Stimulated activated CD8-positive, alpha-beta memory T cell treated with anti-CD3 and anti-CD28 coated beads, Interleukin-7, amount 100 ng/mL, for 4 hours (primary cell): Measurements from ENCODE around the gene MT1X.

Source experiments
- DNase-seq, 2 donors: peaks; one replicate each; pipeline ENCODE4 v3.0.0-alpha.2; 2020; ENCODE audit warnings: low read depth in 2 of 2

Gene MT1X

GRCh38 chr16:56679078-56679730 is 3.1 kb upstream of the MT1X start:
- no peak for DNase-seq

- no peak for DNase-seq
Observed at GRCh38 chr16:56679818-56680217, 2.5 kb upstream of the MT1X start.

- DNase-seq: no peak
Observed at GRCh38 chr16:56682703-56683397, 580 bp downstream of the MT1X start.

GRCh38 chr16:56683424-56684172 is 1.3 kb downstream of the MT1X start:
- no peak for DNase-seq

GRCh38 chr16:56684256-56684925 is 2.1 kb downstream of the MT1X start:
- no peak for DNase-seq

- DNase-seq: no peak
Observed at GRCh38 chr16:56684926-56685590, 2.8 kb downstream of the MT1X start.

- DNase-seq: no peak
Observed at GRCh38 chr16:56686758-56687157, 4.5 kb downstream of the MT1X start.

GRCh38 chr16:56688762-56689161 is 6.5 kb downstream of the MT1X start:
- no peak for DNase-seq

- no peak for DNase-seq
Observed at GRCh38 chr16:56689171-56689570, 6.9 kb downstream of the MT1X start.

GRCh38 chr16:56690420-56691122 is 8.3 kb downstream of the MT1X start:
- DNase-seq: no peak

- no peak for DNase-seq
Observed at GRCh38 chr16:56691885-56692284, 9.6 kb downstream of the MT1X start.

GRCh38 chr16:56695246-56695645 is 13.0 kb downstream of the MT1X start:
- no peak for DNase-seq

- DNase-seq: no peak
Observed at GRCh38 chr16:56697456-56698155, 15.3 kb downstream of the MT1X start.

- no peak for DNase-seq
Observed at GRCh38 chr16:56700195-56700594, 17.9 kb downstream of the MT1X start.

- no peak for DNase-seq
Observed at GRCh38 chr16:56700631-56701030, 18.4 kb downstream of the MT1X start.

GRCh38 chr16:56701534-56701933 is 19.3 kb downstream of the MT1X start:
- DNase-seq: no peak

GRCh38 chr16:56702836-56703235 is 20.6 kb downstream of the MT1X start:
- DNase-seq: no peak

- DNase-seq: no peak
Observed at GRCh38 chr16:56708525-56709442, 26.5 kb downstream of the MT1X start.

- no peak for DNase-seq
Observed at GRCh38 chr16:56709443-56710040, 27.3 kb downstream of the MT1X start.
